Nucleus accumbens (tissue), 56 donors: Measurements from ENCODE around the gene FUCA2.
"Not testable (repeated sequence)": the region's sequence is repeated elsewhere in the genome, so short reads cannot be mapped to it uniquely, and the experiment has no call there.

Experiments used
- DNase-seq, 56 donors: peaks; one replicate each; lab custom pipeline; 2025; lab: John Stamatoyannopoulos, UW

The FUCA2 gene

DNA sequence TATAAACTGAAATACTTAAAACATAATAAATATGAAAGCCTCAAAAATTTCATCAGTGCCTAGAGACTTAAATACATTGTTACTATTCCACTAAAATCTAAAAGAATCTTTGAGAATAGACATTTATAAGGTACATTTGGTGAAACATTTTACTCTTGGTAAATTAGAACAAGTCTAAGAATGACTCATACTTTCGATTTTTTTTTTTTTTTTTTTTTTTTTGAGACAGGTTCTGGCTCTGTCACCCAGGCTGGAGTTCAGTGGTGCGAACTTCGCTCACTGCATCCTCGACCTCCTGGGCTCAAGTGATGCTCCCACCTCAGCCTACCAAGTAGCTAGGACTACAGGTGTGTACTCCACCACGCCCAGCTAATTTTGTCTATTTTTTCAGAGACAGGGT lies 6.4 kb downstream of the FUCA2 start:
- no peak for DNase-seq

DNA sequence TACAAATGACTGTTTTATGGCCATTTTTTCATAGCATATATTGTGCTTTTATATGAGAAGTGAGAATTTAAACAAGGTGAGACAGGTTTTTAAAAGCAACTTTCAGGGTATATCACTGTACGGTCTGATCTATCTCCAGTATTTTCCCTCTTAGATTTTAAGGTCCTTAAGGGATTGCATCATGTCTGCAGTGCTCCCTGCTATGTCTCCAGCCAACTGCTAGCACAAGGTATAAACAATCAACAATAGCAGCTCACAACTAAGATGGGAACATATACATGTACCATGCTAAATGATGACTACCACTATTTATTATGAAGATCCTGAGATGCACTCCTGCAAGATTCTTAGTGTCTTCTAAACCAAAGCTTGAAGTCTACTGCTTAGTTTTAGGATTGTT lies 7.2 kb downstream of the FUCA2 start:
- no peak for DNase-seq

DNA sequence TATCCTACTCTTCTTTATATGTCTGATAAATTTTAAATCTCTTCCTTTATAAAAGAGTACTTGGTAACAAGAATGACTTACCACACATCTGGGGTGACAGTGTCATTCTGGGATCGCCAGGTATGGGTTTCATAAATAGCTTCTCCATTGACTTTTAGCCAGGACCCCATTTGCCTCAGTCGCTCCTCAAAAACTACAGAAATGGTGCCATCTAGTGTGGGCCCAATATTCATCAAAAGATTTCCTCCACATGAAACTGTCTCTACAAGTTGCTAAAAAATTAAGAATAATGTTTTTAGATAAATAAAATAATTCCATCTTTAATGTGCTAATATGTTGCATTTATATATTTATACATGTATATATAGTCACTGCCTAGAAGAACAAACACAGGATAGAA lies 9.7 kb downstream of the FUCA2 start:
- peak in 1 of 56 donors; percentile 0 for DNase-seq

DNA sequence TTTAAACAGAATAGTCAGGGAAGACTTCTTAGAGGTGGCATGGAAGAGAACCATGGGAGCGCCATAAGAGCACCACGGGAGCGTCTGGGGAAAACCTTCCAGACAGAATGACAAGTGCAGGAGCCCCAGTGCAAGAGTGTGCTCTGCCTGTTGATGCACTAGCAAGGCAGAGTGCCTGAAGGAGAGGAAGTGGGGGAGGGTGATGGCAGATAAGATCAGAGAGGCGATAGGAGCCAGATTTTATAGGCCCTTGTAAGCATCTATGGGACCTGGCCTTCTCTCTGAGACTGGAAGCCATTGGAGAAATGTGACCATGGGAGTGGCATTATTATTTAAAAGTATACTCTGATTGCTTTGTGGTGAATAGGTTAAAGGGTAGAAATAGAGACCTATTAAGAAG lies 13.1 kb downstream of the FUCA2 start:
- no peak for DNase-seq

DNA sequence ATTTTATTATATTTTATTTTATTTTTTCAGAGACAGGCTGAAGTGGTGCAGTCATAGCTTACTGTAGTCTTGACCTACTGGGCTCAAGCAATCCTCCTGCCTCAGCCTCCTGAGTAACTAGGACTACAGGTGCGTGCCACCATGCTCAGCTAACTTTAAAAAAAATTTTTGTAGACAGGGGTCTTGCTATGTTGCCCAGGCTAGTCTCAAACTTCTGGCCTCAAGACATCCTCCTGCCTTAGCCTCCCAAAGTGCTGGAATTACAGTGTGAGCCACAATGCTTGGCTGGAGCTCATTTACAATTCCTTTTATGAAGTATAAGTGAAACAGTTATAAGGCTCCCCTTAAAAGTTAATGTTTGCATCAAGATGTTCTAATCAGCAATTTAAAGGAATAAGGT lies 14.5 kb downstream of the FUCA2 start:
- DNase-seq: no peak

DNA sequence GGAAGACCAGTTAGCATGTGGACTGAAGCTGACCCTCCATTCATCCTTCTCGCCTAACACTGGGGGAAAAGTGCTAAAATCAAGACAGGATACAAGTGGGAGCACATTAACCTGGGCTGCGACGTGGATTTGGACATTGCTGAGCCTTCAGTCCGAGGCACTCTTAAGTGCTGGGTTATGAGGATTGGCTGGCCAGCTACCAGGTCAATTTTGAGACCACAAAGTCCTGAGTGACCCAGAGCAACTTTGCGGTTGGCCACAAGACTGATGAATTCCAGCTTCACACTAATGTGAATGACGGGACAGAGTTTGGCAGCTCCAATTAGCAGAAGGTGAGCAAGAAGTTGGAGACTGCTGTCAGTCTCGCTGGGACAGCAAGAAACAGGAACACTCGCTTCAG lies 20.7 kb downstream of the FUCA2 start:
- no peak for DNase-seq

DNA sequence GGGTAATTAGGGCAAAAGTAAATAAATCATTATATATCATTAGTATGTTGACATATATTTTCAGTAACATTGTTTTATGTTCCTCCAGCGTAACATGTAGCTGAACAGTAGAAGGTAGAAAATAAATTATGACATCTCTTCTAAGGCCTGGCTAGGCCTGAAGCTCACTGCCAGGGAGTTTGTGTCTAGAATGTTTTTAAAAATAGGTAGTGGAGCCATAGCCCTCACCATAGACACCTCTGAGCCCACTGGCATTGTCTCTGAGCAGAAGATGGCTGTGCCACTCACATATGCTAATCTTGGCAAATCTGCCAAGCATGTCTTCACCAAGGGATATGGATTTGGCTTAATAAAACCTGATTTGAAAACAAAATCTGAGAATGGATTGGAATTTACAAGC lies 21.3 kb downstream of the FUCA2 start:
- no peak for DNase-seq

DNA sequence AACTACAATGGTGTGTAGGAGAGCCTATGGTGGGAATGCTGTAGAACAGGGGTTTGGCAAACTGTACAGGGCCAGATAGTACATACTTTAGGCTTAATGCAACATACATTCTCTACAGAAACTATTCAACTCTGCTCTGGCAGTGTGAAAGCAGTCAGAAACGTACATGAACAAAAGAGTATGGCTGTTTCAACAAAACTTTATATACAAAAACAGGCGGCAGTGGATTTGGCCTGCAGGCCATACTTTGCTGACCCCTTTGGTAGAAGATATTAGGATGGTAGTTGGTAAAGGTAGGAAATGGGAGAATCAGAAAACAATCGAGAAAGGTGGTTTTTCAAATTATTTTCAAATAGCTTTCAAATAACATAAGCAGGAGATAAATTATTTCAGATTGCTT lies 24.8 kb downstream of the FUCA2 start:
- DNase-seq: no peak

DNA sequence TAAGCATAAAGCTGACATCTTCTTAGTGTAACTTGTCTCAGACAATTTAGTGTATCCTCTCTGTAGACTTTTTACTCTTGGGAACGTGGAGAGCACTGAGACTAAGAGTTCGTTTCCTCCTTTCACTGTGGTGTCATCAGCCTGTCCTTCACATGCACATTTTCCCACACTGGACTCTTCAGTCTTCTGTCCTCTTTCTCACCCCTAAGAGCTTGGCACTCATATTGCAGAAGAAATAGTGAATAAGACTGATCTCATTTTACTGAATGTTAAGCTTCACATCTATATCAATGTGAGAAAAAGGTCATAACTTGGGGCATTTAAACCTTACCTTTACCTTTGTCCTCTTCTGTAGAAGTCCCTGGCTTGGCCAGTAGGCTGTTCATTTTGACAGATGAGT lies 25.6 kb downstream of the FUCA2 start:
- DNase-seq: no peak

DNA sequence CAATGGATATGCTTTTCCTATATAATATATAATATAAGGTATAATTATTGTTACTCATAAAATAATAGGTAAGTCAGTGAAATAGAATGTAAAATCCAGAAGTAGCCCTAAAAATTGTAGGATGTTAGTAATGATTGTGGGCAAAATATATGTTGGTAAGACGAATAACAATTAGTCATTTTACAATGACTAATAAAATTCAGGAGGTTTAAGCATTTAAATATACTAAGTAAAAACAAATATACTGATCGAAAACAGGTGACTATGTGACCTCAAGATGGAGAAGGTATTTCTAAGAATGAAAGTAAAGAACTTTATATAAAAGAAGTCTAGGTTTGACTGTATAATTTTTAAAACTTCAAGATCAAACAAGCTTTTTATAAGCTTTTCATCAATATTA lies 28.9 kb downstream of the FUCA2 start:
- no peak for DNase-seq

DNA sequence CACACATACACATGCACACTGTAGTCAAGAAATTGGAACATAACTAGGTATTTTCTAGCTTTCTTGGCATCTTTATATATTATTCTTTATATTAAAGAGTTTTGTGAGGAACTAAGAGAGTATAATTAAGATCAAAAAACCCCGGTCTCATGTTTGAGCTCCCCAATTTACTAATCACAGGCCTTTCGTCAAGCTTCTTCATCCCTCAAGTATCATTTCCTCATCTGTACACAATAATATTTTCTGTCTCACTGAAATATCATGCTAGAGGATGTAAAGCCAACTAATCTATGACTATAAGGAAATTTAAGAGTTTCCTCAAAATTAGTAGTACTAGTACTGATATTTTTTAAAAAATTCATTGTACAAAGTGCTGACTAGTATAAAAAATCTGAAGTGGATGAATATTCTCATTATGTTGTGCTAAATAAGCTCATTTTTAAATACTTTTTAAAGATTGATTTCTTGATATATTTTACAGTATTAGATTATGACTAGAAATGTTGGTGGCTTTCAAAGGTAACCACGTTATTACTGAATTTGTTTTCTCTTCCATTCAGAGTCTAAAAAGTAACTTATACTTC lies 32.9 kb downstream of the FUCA2 start:
- no peak for DNase-seq

DNA sequence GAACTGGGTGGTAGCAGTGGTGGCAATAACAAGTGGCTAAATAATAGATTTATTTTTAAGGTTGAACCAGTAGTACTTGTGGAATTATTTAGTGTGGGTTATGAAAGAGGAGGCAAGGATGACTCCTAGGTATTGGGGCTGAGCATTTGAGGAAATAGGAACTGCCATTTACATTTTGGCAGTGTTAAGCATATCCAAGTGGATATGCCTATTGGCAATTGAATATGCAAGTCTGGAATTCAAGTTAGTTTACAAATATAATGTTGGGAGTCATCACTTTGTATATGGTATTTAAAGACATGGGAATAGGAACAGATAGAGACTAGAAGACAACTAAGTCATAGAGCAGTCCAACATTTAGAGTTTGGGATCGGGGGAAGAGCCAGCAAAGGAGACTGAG lies 35.0 kb downstream of the FUCA2 start:
- DNase-seq: no peak

DNA sequence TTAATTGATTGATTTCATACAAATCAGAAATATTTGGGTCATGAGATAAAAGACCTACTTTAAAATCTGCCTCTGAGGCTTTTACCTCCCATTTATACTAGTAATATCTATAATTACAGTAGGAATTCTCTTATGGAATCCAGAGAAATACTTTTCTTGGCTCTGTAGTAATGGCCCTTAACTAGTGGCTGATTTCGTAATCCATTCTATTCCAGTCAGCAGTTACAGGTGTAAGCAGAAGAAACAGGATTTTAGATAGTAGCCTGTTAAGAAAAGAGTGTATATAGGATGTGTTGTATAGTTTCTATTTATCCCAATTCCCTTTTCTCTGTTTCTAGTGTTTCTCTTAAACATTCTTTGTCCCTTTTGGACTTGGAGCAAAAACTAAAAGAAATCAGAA lies 39.7 kb downstream of the FUCA2 start:
- no peak for DNase-seq

DNA sequence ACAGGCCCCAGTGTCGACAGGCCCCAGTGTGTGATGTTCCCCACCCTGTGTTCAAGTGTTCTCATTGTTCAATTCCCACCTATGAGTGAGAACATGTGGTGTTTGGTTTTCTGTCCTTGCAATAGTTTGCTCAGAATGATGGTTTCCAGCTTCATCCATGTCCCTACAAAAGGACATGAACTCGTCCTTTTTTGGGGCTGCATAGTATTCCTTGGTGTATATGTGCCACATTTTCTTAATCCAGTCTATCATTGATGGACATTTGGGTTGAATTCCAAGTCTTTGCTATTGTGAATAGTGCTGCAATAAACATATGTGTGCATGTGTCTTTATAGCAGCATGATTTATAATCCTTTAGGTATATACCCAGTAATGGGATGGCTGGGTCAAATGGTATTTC lies 42.7 kb downstream of the FUCA2 start:
- not testable (repeated sequence) for DNase-seq

DNA sequence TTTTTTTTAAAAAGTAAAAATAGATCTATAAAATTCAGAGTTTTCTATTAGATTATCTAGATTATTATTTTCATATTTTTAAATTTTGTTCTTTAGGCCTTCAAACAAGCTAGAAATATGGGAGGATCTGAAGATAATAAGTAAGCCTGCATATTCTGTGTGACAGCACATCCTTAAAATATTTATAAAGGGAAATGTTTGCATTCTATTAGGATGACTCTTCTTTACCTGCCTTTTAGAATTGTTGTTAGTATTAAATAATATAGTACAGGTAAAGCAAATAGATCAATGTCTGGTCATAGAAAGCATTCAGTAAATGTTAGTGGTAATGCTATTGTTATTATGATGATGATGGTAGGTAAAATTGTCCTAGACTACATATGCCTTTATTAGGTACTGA lies 43.5 kb downstream of the FUCA2 start:
- DNase-seq: no peak

DNA sequence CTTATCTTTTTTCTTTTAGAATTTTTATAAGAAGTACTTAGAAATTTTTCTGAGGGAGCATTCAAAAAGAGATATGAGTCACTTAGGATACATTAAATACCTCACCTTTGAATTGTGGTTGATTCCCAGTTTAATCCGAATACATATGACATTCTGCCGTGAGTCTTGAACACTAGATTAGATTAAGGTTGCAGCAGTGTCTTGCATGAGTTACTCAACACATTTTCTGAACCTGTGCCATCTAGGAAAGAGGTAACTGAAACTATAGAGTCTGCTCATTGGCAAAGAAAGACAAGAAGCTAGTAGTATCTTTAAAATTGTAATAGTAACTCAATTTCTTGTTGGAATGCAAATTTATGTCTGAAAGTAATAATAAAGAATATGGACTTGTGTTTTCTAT lies 46.0 kb downstream of the FUCA2 start:
- DNase-seq: no peak

DNA sequence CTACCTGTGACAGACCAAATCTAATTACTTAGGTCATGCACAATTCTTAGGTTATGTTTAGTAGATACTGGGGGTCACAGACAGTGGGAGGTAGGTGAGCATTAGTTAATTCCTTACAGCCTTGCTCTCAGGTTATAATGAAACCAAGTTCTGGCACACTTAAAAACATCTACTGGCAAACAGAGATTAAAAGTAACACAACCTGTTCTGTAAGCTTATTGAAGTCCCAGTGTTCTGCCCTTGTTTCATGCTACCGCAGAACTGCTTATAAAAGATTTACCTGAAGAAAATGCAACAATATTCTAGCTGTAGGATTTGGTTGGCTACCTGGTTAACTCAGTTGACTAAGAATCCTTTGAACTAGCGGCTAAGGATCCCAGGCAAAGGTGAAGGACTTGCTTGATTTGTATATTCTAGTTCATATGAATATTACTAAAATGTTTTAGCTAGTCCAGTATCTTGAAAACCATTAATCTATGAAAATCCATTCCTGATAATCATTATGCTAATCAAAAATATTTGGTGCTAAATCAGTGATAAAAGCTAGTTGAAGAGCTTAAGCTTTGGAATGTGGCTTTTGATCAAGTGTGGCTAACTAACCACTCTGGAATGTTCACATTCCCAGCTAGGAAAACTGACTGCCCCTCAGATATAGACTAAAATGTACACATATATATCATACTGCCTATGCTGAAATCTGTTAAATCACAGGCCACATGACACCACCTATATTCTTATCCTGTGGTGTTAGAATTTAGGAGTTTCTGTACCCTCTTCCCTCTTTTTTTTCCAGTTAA lies 53.8 kb downstream of the FUCA2 start:
- DNase-seq: no peak

DNA sequence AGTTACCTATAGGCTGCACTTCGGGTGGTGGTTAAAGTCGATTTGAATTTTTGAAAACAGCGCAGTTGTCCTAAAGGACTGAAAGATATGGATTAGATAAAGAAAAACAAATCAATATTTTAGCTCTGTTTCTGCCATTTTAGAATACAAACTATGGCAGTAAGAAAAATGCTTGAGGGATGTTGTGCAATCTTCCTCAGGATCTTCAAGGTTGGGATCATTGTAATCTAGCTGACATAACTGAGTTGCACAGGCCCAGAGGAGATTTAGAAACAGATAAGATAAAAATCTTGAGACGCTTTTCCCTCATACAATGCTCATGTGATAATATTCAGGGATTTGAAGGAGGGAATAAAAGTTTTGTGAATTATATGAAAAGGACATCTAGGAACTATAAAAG lies 60.0 kb downstream of the FUCA2 start:
- DNase-seq: no peak

DNA sequence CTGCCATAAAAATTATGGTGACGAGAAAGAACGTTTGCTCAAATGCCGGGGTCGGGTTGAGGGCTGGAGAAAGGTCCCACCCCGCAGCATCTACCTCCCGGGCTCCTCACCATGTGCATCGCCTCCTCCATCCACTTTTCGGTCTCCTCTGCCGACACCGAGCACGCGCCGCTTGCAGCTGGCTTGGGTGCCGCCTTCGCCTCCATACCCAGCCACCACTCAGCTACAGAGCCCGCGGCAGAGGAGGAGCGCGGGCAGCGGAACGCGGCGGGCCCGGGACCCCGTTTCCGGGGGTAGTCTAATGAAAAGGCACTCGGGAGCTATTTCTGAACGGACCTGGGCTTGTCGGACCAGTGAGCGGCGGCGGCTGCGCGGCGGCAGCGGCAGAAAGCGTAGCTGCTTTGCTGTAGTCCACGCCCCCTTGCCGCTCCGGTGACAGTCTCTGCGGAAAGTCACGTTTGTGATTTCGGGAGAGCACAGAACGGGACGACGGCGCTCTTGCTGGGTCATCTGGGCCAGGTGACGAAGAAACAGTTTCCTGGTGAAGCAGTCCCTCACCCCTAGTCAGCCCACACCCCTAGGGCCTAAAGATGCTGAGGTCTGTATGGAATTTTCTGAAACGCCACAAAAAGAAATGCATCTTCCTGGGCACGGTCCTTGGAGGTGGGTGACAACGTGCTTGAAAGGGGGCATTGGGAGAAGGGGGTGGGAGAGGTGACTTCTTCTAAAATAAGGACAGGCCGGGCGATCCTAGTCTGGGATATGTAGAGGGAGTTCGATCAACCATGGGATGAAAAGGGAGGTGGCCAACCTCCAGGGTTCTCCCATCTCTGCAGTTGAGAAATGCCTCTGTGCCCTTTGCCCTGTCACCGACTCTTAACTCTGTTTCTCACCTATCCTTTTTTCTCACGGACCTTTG lies 60.8 kb downstream of the FUCA2 start, which contains the start of the genes ADAT2 and PEX3:
Gene ADAT2 (minus strand): TSS at position 243 of the 919 bp plus-strand sequence. CDS start 37 bp downstream, at position 206.
Gene PEX3 (plus strand): TSS at position 353 of the 919 bp plus-strand sequence. CDS start 238 bp downstream, at position 591.
- DNase-seq: peak in 55 of 56 donors; percentile 42 to 94 (median 86)

DNA sequence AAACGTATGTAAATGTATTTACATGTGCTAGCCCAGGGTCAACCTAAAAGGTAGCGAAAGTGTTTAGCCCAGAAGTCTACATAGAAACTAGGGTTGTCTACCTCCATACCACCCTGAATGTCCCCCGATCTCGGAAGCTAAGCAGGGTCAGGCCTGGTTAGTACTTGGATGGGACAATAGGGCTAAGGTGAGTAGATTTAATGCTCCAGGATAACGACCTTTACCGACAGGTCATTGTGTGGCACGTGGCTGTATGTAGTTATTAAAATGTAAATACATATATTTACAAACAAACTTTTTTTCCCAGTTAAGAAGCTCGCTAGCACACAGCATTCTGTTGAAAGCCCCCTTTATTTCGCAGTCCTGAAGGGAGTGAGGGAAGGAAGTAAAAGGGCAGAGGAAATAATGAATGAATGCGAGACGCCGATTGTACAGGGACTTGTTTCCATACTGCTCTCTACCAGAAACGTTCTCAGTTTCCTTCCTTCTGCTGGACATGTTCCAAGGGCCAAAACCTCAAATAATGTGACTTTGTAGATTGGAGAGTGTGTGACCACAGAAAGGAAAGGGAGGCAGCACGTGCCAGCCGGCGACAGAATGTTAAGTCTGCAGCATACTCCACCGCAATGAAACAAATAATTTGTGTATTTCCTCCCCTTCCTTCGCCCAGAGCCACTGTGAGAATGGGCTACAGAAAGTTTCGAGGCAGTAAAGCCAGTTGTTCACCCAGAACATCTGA lies 61.6 kb downstream of the FUCA2 start:
- DNase-seq: peak in 6 of 56 donors; percentile 16 to 39 (median 24)
